ENCODE measurements around the gene RUFY4.

RUFY4 gene

GRCh38 chr2:218047536-218048225 is 21.4 kb upstream of the RUFY4 start:
- Histone ChIP-seq H3K9ac (ENCODE audit: low read depth, low read length) (no peak overlapping the region), H3K27me3 (ENCODE audit: insufficient read depth, low read length) (no peaks in the 10 kb centered on the region), H3K27ac (ENCODE audit: low read length) (no peak overlapping the region), H3K9me3 (ENCODE audit: insufficient read depth, low read depth, low read length) (no peaks in the 10 kb centered on the region; the same call in 1 of the 2 replicates), H3K36me3 (ENCODE audit: insufficient read depth, low read depth, low read length) (no peaks in the 10 kb centered on the region), H3K4me3 (ENCODE audit: low read length) (no peak overlapping the region), H3K4me1 (ENCODE audit: insufficient read depth, low read length) (no peaks in the 10 kb centered on the region)

GRCh38 chr2:218051903-218052302 is 17.1 kb upstream of the RUFY4 start:
- Histone ChIP-seq H3K27ac (ENCODE audit: low read length) (no peak overlapping the region), H3K4me1 (ENCODE audit: insufficient read depth, low read length) (no peaks in the 10 kb centered on the region)

GRCh38 chr2:218059289-218059688 is 9.8 kb upstream of the RUFY4 start:
- Histone ChIP-seq H3K27me3 (ENCODE audit: insufficient read depth, low read length) (peaks cover 7% of the 10 kb centered on the region; the same call in 1 of the 2 replicates), H3K27ac (ENCODE audit: low read length) (no peak overlapping the region), H3K4me1 (ENCODE audit: insufficient read depth, low read length) (no peaks in the 10 kb centered on the region), H3K36me3 (ENCODE audit: insufficient read depth, low read depth, low read length) (no peaks in the 10 kb centered on the region), H3K4me3 (ENCODE audit: low read length) (no peak overlapping the region), H3K9me3 (ENCODE audit: insufficient read depth, low read depth, low read length) (no peaks in the 10 kb centered on the region), H3K9ac (ENCODE audit: low read depth, low read length) (no peak overlapping the region)

More at GRCh38 chr2:218051903-218052302, 17.1 kb upstream of the RUFY4 start:
- no peak overlapping the region for H3K9ac ChIP-seq (ENCODE audit: low read depth, low read length)
- H3K4me3 ChIP-seq (ENCODE audit: low read length) = no peak overlapping the region
- H3K27me3 ChIP-seq (ENCODE audit: insufficient read depth, low read length) = no peaks in the 10 kb centered on the region
- H3K9me3 ChIP-seq (ENCODE audit: insufficient read depth, low read depth, low read length) = no peaks in the 10 kb centered on the region
- no peaks in the 10 kb centered on the region for H3K36me3 ChIP-seq (ENCODE audit: insufficient read depth, low read depth, low read length)

- H3K9me3 ChIP-seq (ENCODE audit: insufficient read depth, low read depth, low read length) = no peaks in the 10 kb centered on the region
- H3K9ac ChIP-seq (ENCODE audit: low read depth, low read length) = no peak overlapping the region
Measured at GRCh38 chr2:218060118-218060517, 8.9 kb upstream of the RUFY4 start.

GRCh38 chr2:218060950-218061660 is 7.9 kb upstream of the RUFY4 start:
- H3K27me3 ChIP-seq (ENCODE audit: insufficient read depth, low read length) = peaks cover 7% of the 10 kb centered on the region; the same call in 1 of the 2 replicates
- H3K4me1 ChIP-seq (ENCODE audit: insufficient read depth, low read length) = no peaks in the 10 kb centered on the region; the same call in 1 of the 2 replicates
- H3K9me3 ChIP-seq (ENCODE audit: insufficient read depth, low read depth, low read length) = no peaks in the 10 kb centered on the region
- no peak overlapping the region for H3K4me3 ChIP-seq (ENCODE audit: low read length)
- H3K36me3 ChIP-seq (ENCODE audit: insufficient read depth, low read depth, low read length) = no peaks in the 10 kb centered on the region
- no peak overlapping the region for H3K27ac ChIP-seq (ENCODE audit: low read length)
- no peak overlapping the region for H3K9ac ChIP-seq (ENCODE audit: low read depth, low read length)

More at GRCh38 chr2:218060118-218060517, 8.9 kb upstream of the RUFY4 start:
- H3K36me3 ChIP-seq (ENCODE audit: insufficient read depth, low read depth, low read length) = no peaks in the 10 kb centered on the region
- no peaks in the 10 kb centered on the region for H3K4me1 ChIP-seq (ENCODE audit: insufficient read depth, low read length)
- H3K27me3 ChIP-seq (ENCODE audit: insufficient read depth, low read length) = peaks cover 7% of the 10 kb centered on the region; the same call in 1 of the 2 replicates
- no peak overlapping the region for H3K27ac ChIP-seq (ENCODE audit: low read length)
- no peak overlapping the region for H3K4me3 ChIP-seq (ENCODE audit: low read length)

GRCh38 chr2:218063486-218063885 is 5.6 kb upstream of the RUFY4 start:
- H3K4me3 ChIP-seq (ENCODE audit: low read length) = no peak overlapping the region
- no peaks in the 10 kb centered on the region; the same call in 1 of the 2 replicates for H3K4me1 ChIP-seq (ENCODE audit: insufficient read depth, low read length)
- H3K9ac ChIP-seq (ENCODE audit: low read depth, low read length) = no peak overlapping the region
- no peaks in the 10 kb centered on the region for H3K9me3 ChIP-seq (ENCODE audit: insufficient read depth, low read depth, low read length)
- H3K27ac ChIP-seq (ENCODE audit: low read length) = no peak overlapping the region
- H3K36me3 ChIP-seq (ENCODE audit: insufficient read depth, low read depth, low read length) = no peaks in the 10 kb centered on the region
- peaks cover 24% of the 10 kb centered on the region for H3K27me3 ChIP-seq (ENCODE audit: insufficient read depth, low read length)

- H3K4me3 ChIP-seq (ENCODE audit: low read length) = no peak overlapping the region
- H3K9me3 ChIP-seq (ENCODE audit: insufficient read depth, low read depth, low read length) = no peaks in the 10 kb centered on the region
- H3K27me3 ChIP-seq (ENCODE audit: insufficient read depth, low read length) = peaks cover 22% of the 10 kb centered on the region
- no peaks in the 10 kb centered on the region for H3K36me3 ChIP-seq (ENCODE audit: insufficient read depth, low read depth, low read length)
- no peaks in the 10 kb centered on the region; the same call in 1 of the 2 replicates for H3K4me1 ChIP-seq (ENCODE audit: insufficient read depth, low read length)
- no peak overlapping the region for H3K9ac ChIP-seq (ENCODE audit: low read depth, low read length)
- no peak overlapping the region for H3K27ac ChIP-seq (ENCODE audit: low read length)
Measured at GRCh38 chr2:218063896-218064295, 5.2 kb upstream of the RUFY4 start.

- Histone ChIP-seq H3K27me3 (ENCODE audit: insufficient read depth, low read length) (peaks cover 26% of the 10 kb centered on the region), H3K4me1 (ENCODE audit: insufficient read depth, low read length) (no peaks in the 10 kb centered on the region; the same call in 1 of the 2 replicates), H3K4me3 (ENCODE audit: low read length) (no peak overlapping the region), H3K9me3 (ENCODE audit: insufficient read depth, low read depth, low read length) (no peaks in the 10 kb centered on the region), H3K27ac (ENCODE audit: low read length) (no peak overlapping the region), H3K36me3 (ENCODE audit: insufficient read depth, low read depth, low read length) (no peaks in the 10 kb centered on the region), H3K9ac (ENCODE audit: low read depth, low read length) (no peak overlapping the region)
Measured at GRCh38 chr2:218065239-218066006, 3.6 kb upstream of the RUFY4 start.

- Histone ChIP-seq H3K9me3 (ENCODE audit: insufficient read depth, low read depth, low read length) (no peaks in the 10 kb centered on the region), H3K4me3 (ENCODE audit: low read length) (no peak overlapping the region), H3K4me1 (ENCODE audit: insufficient read depth, low read length) (no peaks in the 10 kb centered on the region; the same call in 1 of the 2 replicates), H3K27ac (ENCODE audit: low read length) (no peak overlapping the region), H3K9ac (ENCODE audit: low read depth, low read length) (no peak overlapping the region), H3K36me3 (ENCODE audit: insufficient read depth, low read depth, low read length) (no peaks in the 10 kb centered on the region), H3K27me3 (ENCODE audit: insufficient read depth, low read length) (peaks cover 26% of the 10 kb centered on the region)
Measured at GRCh38 chr2:218066926-218067515, 2.0 kb upstream of the RUFY4 start.

GRCh38 chr2:218067523-218067922 is 1.5 kb upstream of the RUFY4 start:
- no peak overlapping the region for H3K9ac ChIP-seq (ENCODE audit: low read depth, low read length)

GRCh38 chr2:218069606-218070300 is 700 bp downstream of the RUFY4 start:
- Histone ChIP-seq H3K36me3 (ENCODE audit: insufficient read depth, low read depth, low read length) (no peaks in the 10 kb centered on the region), H3K9me3 (ENCODE audit: insufficient read depth, low read depth, low read length) (no peaks in the 10 kb centered on the region), H3K9ac (ENCODE audit: low read depth, low read length) (no peak overlapping the region), H3K4me3 (ENCODE audit: low read length) (no peak overlapping the region), H3K27ac (ENCODE audit: low read length) (no peak overlapping the region), H3K4me1 (ENCODE audit: insufficient read depth, low read length) (no peaks in the 10 kb centered on the region; the same call in 1 of the 2 replicates), H3K27me3 (ENCODE audit: insufficient read depth, low read length) (peaks cover 26% of the 10 kb centered on the region)

More at GRCh38 chr2:218067523-218067922, 1.5 kb upstream of the RUFY4 start:
- no peaks in the 10 kb centered on the region; the same call in 1 of the 2 replicates for H3K4me1 ChIP-seq (ENCODE audit: insufficient read depth, low read length)
- H3K36me3 ChIP-seq (ENCODE audit: insufficient read depth, low read depth, low read length) = no peaks in the 10 kb centered on the region
- H3K27ac ChIP-seq (ENCODE audit: low read length) = no peak overlapping the region
- H3K4me3 ChIP-seq (ENCODE audit: low read length) = no peak overlapping the region
- no peaks in the 10 kb centered on the region for H3K9me3 ChIP-seq (ENCODE audit: insufficient read depth, low read depth, low read length)
- peaks cover 26% of the 10 kb centered on the region for H3K27me3 ChIP-seq (ENCODE audit: insufficient read depth, low read length)
